ENCODE results near the gene PYGL. TPM values are rescaled to one million over a fixed set of nuclear protein-coding genes. Genes with fewer than 3 reads are reported as not detected.

The PYGL gene
- total RNA-seq, 1 donor = 123 TPM

GRCh38 chr14:50883827-50884197 lies 60.5 kb downstream of the PYGL start:
- no peaks in the 10 kb centered on the region for H3K4me1 ChIP-seq (ENCODE audit: insufficient read depth, low read length)
- H3K79me2 ChIP-seq (ENCODE audit: insufficient read depth, low read length) = no peaks in the 10 kb centered on the region
- no peaks in the 10 kb centered on the region for H3K36me3 ChIP-seq (ENCODE audit: insufficient read depth, low read length)
- TF ChIP-seq CTCF (IDR thresholded peaks at IDR 0.05; ENCODE audit: extremely low read depth, low read depth, low read length) = no peak
- no peaks in the 10 kb centered on the region for H4K20me1 ChIP-seq (ENCODE audit: insufficient read depth, low read length)
- no peaks in the 10 kb centered on the region for H3K27me3 ChIP-seq (ENCODE audit: insufficient read depth, low read length)
- H3K9me3 ChIP-seq (ENCODE audit: low read depth, low read length) = no peaks in the 10 kb centered on the region
- DNase-seq (ENCODE audit: insufficient read length, low spot score, missing footprints) = no peak
- H3K4me2 ChIP-seq (ENCODE audit: insufficient read depth, low read length) = no peak overlapping the region
- no peak overlapping the region for H2AFZ ChIP-seq (ENCODE audit: low read length)
- H3K4me3 ChIP-seq (ENCODE audit: insufficient read depth, low read length) = no peak overlapping the region
- H3K27ac ChIP-seq (ENCODE audit: low read depth, low read length) = no peak overlapping the region

- no peak overlapping the region for H3K4me2 ChIP-seq (ENCODE audit: insufficient read depth, low read length)
- no peaks in the 10 kb centered on the region for H3K4me1 ChIP-seq (ENCODE audit: insufficient read depth, low read length)
- H3K79me2 ChIP-seq (ENCODE audit: insufficient read depth, low read length) = no peaks in the 10 kb centered on the region
- DNase-seq (ENCODE audit: insufficient read length, low spot score, missing footprints) = no peak
- H3K4me3 ChIP-seq (ENCODE audit: insufficient read depth, low read length) = no peak overlapping the region
- H4K20me1 ChIP-seq (ENCODE audit: insufficient read depth, low read length) = no peaks in the 10 kb centered on the region
- H2AFZ ChIP-seq (ENCODE audit: low read length) = no peak overlapping the region
- peaks cover under 1% of the 10 kb centered on the region for H3K27me3 ChIP-seq (ENCODE audit: insufficient read depth, low read length)
- no peak overlapping the region for H3K27ac ChIP-seq (ENCODE audit: low read depth, low read length)
- no peaks in the 10 kb centered on the region for H3K9me3 ChIP-seq (ENCODE audit: low read depth, low read length)
- TF ChIP-seq CTCF (IDR thresholded peaks at IDR 0.05; ENCODE audit: extremely low read depth, low read depth, low read length) = no peak
- H3K36me3 ChIP-seq (ENCODE audit: insufficient read depth, low read length) = no peaks in the 10 kb centered on the region
These were observed 61.1 kb downstream of the PYGL start for GRCh38 chr14:50882932-50883826.

GRCh38 chr14:50875359-50876070 lies 68.8 kb downstream of the PYGL start:
- H2AFZ ChIP-seq (ENCODE audit: low read length) = no peak overlapping the region
- peak; percentile 94 for DNase-seq (ENCODE audit: insufficient read length, low spot score, missing footprints)
- no peak for TF ChIP-seq CTCF (IDR thresholded peaks at IDR 0.05; ENCODE audit: extremely low read depth, low read depth, low read length)

GRCh38 chr14:50874757-50875156 lies 69.5 kb downstream of the PYGL start:
- peaks cover 5% of the 10 kb centered on the region for H3K4me1 ChIP-seq (ENCODE audit: insufficient read depth, low read length)
- no peak overlapping the region for H3K27ac ChIP-seq (ENCODE audit: low read depth, low read length)
- H3K4me2 ChIP-seq (ENCODE audit: insufficient read depth, low read length) = no peak overlapping the region
- no peak overlapping the region for H3K4me3 ChIP-seq (ENCODE audit: insufficient read depth, low read length)
- H3K27me3 ChIP-seq (ENCODE audit: insufficient read depth, low read length) = peaks cover 55% of the 10 kb centered on the region
- H4K20me1 ChIP-seq (ENCODE audit: insufficient read depth, low read length) = no peaks in the 10 kb centered on the region
- no peak overlapping the region for H2AFZ ChIP-seq (ENCODE audit: low read length)
- DNase-seq (ENCODE audit: insufficient read length, low spot score, missing footprints) = peak; percentile 58
- TF ChIP-seq CTCF (IDR thresholded peaks at IDR 0.05; ENCODE audit: extremely low read depth, low read depth, low read length) = no peak
- H3K79me2 ChIP-seq (ENCODE audit: insufficient read depth, low read length) = no peaks in the 10 kb centered on the region
- H3K36me3 ChIP-seq (ENCODE audit: insufficient read depth, low read length) = no peaks in the 10 kb centered on the region
- H3K9me3 ChIP-seq (ENCODE audit: low read depth, low read length) = no peaks in the 10 kb centered on the region

More at GRCh38 chr14:50875359-50876070, 68.8 kb downstream of the PYGL start:
- Histone ChIP-seq H3K27ac (ENCODE audit: low read depth, low read length) (no peak overlapping the region), H3K4me1 (ENCODE audit: insufficient read depth, low read length) (peaks cover 5% of the 10 kb centered on the region), H3K4me2 (ENCODE audit: insufficient read depth, low read length) (peak overlapping the region; percentile 15), H3K27me3 (ENCODE audit: insufficient read depth, low read length) (peaks cover 47% of the 10 kb centered on the region), H3K9me3 (ENCODE audit: low read depth, low read length) (no peaks in the 10 kb centered on the region), H4K20me1 (ENCODE audit: insufficient read depth, low read length) (no peaks in the 10 kb centered on the region), H3K4me3 (ENCODE audit: insufficient read depth, low read length) (no peak overlapping the region), H3K79me2 (ENCODE audit: insufficient read depth, low read length) (no peaks in the 10 kb centered on the region), H3K36me3 (ENCODE audit: insufficient read depth, low read length) (no peaks in the 10 kb centered on the region)
